Measurements from ENCODE around the gene LDLRAD4.

LDLRAD4 gene

GRCh38 chr18:13202571-13202970, 16.0 kb upstream of the LDLRAD4 start:
- DNase-seq (ENCODE audit: low read depth in 2 of 2), result no peak

DNA sequence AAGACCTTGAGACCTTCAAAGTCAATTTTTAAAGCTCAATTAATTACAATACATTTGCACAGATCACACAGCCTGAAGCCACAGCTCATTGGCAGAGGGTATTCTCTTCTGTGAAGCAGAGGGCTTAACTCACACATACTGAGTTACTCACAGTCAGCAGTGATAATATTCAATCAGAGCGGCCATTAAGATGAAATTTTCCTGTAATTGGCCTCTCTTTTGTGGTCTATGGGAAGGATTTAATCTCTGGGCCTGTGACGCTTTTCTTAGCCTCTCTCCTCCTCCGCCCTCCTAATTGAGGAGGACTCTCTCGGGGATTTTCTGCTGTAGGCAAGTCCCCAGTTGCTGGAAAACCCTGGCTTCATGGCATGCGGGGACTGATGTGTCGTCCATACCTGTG, 12.3 kb upstream of the LDLRAD4 start:
- no peak for DNase-seq (ENCODE audit: low read depth in 2 of 2)

DNA sequence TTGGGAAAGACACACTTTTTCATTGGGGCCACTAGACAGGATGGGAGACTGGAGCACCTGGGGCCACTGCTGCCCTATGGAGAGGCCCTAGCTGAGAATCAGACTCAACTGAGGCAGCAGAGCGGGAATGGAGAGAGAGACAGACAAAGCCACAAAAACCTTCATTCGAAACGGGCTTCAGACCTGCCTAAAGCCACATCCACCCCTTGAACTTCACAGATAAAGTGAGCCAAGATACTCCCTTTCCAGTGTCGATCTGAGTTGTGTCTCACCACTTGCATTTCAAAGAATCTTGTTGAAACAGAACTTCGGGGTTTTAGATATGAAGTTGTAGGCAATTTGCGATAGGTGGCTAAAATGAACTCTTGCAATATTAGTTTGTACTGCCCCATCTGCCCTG, 11.3 kb upstream of the LDLRAD4 start:
- DNase-seq (ENCODE audit: low read depth in 2 of 2), result no peak

- DNase-seq (ENCODE audit: low read depth in 2 of 2), result no peak
Measured at GRCh38 chr18:13211534-13211933, 7.0 kb upstream of the LDLRAD4 start.

GRCh38 chr18:13213036-13213795, 5.3 kb upstream of the LDLRAD4 start:
- no peak for DNase-seq (ENCODE audit: low read depth in 2 of 2)

GRCh38 chr18:13214609-13215008, 4.0 kb upstream of the LDLRAD4 start:
- no peak for DNase-seq (ENCODE audit: low read depth in 2 of 2)

- peak; percentile 22 to 35 for DNase-seq (ENCODE audit: low read depth in 2 of 2)
Measured at GRCh38 chr18:13216092-13216582, 2.4 kb upstream of the LDLRAD4 start.

DNA sequence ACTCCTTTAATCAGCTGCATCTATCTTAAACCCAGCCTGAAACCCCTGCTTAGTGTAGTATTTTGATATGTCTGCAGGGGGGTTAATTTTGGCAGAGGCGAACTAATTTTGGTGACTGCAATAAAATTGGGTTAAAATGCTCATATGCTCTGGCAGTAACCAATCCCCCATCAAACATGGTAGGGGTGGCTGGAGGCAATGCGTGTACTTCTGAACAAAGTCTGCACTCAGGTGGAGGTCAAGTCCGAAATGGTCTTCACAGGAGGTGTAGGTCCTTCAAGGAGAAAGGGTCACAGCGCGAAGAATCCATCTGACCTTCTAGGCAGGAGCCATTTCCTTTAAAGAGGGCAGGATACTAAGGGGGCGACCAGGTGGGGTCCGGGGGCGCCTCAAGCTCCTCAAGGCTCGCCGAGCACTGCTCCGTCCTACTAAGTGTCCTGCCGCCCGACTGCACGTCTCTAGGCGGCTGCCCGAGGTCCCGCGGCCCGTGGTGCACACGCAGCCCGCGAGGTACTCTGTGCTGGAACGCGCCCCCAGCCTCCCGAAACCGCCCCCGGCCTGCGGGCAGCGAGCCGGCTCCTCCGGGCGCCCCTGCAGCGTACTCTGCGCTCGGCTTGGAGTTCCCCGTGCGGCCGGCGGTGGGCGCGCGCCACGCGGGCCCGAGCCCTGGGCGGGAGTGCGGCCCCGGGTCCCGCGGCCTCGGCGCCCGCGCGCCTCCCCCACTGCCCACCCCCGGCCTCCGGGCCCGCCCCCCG, 1.7 kb upstream of the LDLRAD4 start:
- DNase-seq (ENCODE audit: low read depth in 2 of 2), result no peak

DNA sequence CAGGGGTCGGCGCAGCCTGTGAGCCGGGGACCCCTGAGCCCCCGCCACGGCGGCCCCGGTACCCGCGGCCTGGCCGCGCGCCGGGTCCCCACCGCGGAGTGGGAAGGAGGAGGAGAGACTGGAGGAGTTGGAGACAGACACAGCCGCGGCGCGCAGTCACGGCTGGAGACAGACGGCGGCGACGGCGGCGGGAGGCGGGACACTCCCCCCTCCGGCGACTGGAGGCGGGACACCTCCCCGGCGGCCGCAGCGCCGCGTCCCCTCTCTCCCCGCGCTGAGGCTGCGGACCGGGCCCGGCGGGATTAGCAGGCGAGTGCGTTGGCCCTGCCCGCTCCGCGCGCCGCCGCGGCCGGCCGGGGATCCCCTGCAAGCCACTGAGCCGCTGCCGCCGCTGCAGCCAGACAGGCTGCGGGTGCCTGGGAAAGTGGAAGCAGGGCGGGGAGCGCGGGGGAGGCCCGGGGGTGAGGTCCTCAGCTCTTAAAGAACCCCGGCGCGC, 1.0 kb upstream of the LDLRAD4 start:
- no peak for DNase-seq (ENCODE audit: low read depth in 2 of 2)

DNA sequence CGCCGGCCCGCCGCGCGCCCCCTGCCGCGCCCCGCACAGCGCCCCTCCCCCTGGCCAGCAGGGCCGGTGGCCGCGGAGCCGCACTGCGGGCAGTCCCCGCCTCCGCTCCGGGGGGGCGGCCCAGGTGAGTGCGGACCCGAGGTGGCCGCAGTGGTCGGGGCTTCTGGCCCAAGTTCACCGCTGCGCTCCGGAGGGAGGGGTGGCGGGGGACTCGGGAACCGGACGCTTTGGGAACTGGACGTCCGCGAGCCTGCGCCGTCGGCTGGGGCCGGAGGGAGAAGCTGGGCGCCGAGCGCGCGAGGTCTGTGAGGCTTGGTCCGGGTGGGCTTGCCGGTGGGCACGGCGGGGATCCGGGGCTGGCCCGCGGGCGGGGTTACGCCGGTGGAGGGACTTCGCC, 591 bp upstream of the LDLRAD4 start:
- no peak for DNase-seq (ENCODE audit: low read depth in 2 of 2)

DNA sequence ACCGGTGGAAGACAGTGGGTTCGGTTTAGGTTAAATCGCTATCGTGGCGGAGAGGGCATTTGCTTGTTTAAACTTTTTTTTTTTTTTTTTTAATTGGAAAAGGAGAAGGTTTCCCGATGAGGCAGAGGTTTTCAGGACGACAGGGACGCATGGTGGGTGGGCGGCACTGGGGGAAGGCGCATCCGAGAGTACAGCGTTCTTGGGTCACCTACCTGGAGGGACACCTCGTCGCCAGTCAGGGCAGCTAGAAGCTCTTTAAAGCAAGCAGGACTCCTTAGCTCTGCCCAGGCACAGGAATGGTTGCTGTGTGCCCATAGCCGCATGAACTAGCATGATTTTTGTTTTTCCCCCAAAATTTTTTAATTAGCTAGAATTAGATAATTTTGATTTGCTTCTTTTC, 437 bp downstream of the LDLRAD4 start:
- no peak for DNase-seq (ENCODE audit: low read depth in 2 of 2)

GRCh38 chr18:13219593-13220159, 1.1 kb downstream of the LDLRAD4 start:
- DNase-seq (ENCODE audit: low read depth in 2 of 2), result no peak

DNA sequence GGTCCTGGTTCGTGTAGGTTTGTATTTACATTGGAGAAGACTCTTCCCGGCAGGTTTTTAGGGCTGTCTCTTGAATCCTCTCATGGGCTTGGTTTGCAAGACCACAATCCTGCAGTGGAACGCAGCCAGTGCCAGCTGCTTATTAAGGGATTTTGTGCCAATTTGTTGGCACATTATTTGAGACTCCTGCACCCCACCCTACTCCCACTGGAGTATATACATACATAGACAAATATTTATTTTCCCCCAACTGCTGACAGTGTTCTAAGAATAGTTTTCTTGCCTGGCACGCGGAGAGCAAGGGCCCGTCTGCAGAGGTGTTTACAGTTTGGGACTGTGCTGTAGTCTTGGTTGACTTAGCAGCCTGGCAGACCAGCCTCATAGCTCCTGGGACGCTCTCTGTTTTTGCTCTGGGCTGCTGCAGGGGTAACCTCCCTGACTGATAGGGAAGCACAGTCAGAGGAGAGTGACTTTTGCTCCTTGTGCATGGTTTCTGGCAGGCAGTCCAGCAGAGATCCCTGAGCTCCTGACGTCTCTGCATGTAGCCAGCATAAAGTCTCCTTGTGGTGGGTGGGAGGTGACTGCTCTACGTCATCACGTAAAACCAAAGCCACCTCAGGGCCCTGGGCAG, 1.9 kb downstream of the LDLRAD4 start:
- DNase-seq (ENCODE audit: low read depth in 2 of 2), result no peak

GRCh38 chr18:13221869-13222855, 3.6 kb downstream of the LDLRAD4 start:
- peak; percentile 30 to 32 for DNase-seq (ENCODE audit: low read depth in 2 of 2)

DNA sequence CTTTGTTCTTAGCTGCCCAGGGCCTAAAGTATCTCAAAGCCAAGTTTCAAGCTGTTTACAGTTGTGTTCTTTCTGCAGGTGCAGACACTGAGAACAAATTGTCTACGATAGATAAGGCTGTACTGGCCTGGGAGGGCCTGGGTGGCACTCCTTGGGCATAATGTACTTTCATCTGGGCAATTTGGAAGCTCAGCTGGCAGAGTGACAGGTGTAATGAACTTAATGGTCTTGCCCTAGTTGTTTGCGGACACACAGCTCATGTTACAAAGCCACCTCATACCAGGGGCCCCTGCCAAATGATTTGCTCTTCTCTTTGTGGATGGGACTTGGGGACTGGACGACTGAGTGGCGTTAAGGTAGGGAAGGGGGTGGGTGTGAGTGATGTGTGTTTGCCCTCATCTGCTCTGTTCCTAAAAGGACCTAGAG, 4.3 kb downstream of the LDLRAD4 start:
- DNase-seq (ENCODE audit: low read depth in 2 of 2), result no peak

- DNase-seq (ENCODE audit: low read depth in 2 of 2), result no peak
Measured at GRCh38 chr18:13223311-13224143, 5.0 kb downstream of the LDLRAD4 start.

- no peak for DNase-seq (ENCODE audit: low read depth in 2 of 2)
Measured at GRCh38 chr18:13225261-13225660, 6.7 kb downstream of the LDLRAD4 start.

- DNase-seq (ENCODE audit: low read depth in 2 of 2), result no peak
Measured at GRCh38 chr18:13226533-13227144, 8.1 kb downstream of the LDLRAD4 start.

DNA sequence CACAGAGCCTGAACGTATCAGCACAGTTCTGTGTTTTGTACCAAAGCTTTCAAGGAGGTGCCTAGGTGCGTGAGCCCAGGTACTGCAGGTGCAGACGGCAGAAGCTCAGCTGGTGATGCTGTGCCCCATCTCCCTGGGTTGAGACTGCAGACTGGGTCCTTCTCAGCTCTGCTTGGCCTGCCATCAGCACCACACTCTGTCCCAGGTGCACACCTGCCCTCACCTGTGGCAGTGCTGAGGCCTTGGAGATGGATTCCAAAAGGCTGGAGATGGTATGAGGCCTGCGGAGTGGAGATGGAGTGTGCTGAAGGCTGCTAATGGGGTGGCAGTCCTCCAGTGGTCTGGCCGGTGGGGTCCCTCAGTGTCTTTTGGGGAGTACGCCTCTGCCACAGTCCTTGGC, 9.3 kb downstream of the LDLRAD4 start:
- DNase-seq (ENCODE audit: low read depth in 2 of 2), result no peak
